Endothelial cell of umbilical vein (primary cell): ENCODE measurements around the gene AK9. TPM values are rescaled to one million over a fixed set of nuclear protein-coding genes. Genes with fewer than 3 reads are reported as not detected.

Experiments
- BruUV-seq: library from RNA; stranded (reverse); fragments of 400-500 nt; replicated peaks from 2 replicates; lab custom pipeline; 2021; lab: Mats Ljungman, UMichigan
- CTCF ChIA-PET: fragments of 300-600, 350-600 bp; sonication (Branson Sonifier 250); formaldehyde crosslinking; loops from one replicate; lab custom pipeline; 2021; ENCODE audit warnings: antibody characterized with exemption, inconsistent platforms; lab: Charles Lee
- POLR2A ChIA-PET: fragments of 300-600, 350-600 bp; sonication (Branson Sonifier 250); formaldehyde crosslinking; loops from one replicate; lab custom pipeline; 2021; ENCODE audit warnings: antibody characterized with exemption, inconsistent platforms; lab: Charles Lee
- DNase-seq: peaks from one replicate; pipeline ENCODE4 v3.0.0-alpha.2; 2011; ENCODE audit warnings: low read depth, low spot score
- FAIRE-seq: peaks from 2 replicates; lab custom pipeline; 2011; peaks lifted over from hg19 to GRCh38; lab: Jason Lieb, UNC
- H2AFZ ChIP-seq: 2 replicates; pipeline ENCODE4 v1.6.0; 2012; ENCODE audit warnings: low read depth, low read length, control low read depth, inconsistent platforms
- H3K27ac ChIP-seq: 2 replicates; pipeline ENCODE4 v1.5.1; 2011; ENCODE audit warnings: low read depth, mild to moderate bottlenecking, control low read depth, low read length, moderate library complexity; ENCODE audit not compliant: insufficient read depth
- H3K27me3 ChIP-seq, 2 experiments: 2 replicates each; pipeline versions ENCODE4 v1.6.0 to v1.6.1; 2011; ENCODE audit warnings: low read length in 2 of 2, mixed read lengths in 1 of 2; ENCODE audit not compliant: control insufficient read depth in 2 of 2, insufficient read depth in 2 of 2
- H3K36me3 ChIP-seq, 2 experiments: 2 replicates in 1 of 2; 3 replicates in 1 of 2; pipeline ENCODE4 v1.5.1; 2011; ENCODE audit warnings: low read length in 2 of 2, mild to moderate bottlenecking in 1 of 2, moderate library complexity in 1 of 2; ENCODE audit not compliant: control insufficient read depth in 2 of 2, insufficient read depth in 2 of 2; ENCODE audit errors: extremely low read depth in 1 of 2
- H3K4me1 ChIP-seq: 3 replicates; pipeline ENCODE4 v1.5.1; 2011; ENCODE audit warnings: mild to moderate bottlenecking, low read length; ENCODE audit not compliant: control insufficient read depth, insufficient read depth; ENCODE audit errors: extremely low read depth
- H3K4me2 ChIP-seq: 2 replicates; pipeline ENCODE4 v1.6.1; 2011; ENCODE audit warnings: low read length, control low read depth, mixed read lengths; ENCODE audit not compliant: insufficient read depth
- H3K4me3 ChIP-seq, 3 experiments: fragments of 200-600 bp in 1 of 3; sonication (generic), shearing (Covaris generic) in 1 of 3; replicated peaks in 1 of 3; 2 replicates each; pipeline ENCODE4 v1.5.1; 2011 to 2016; ENCODE audit warnings: control low read depth in 3 of 3, low read length in 3 of 3, mild to moderate bottlenecking in 2 of 3, inconsistent platforms in 1 of 3, low read depth in 1 of 3, moderate library complexity in 1 of 3; ENCODE audit not compliant: insufficient read depth in 1 of 3
- H3K79me2 ChIP-seq: 2 replicates; pipeline ENCODE4 v1.6.0; 2012; ENCODE audit warnings: low read length, inconsistent platforms; ENCODE audit not compliant: control insufficient read depth, insufficient read depth
- H3K9ac ChIP-seq: replicated peaks from 2 replicates; pipeline ENCODE3; 2011; ENCODE audit warnings: low read length, control low read depth; ENCODE audit not compliant: insufficient read depth; ENCODE audit errors: extremely low read depth
- H3K9me1 ChIP-seq: replicated peaks from 3 replicates; pipeline ENCODE4 v1.6.0; 2011; ENCODE audit warnings: mild to moderate bottlenecking, low read length; ENCODE audit not compliant: control insufficient read depth, insufficient read depth; ENCODE audit errors: extremely low read depth
- H3K9me3 ChIP-seq: replicated peaks from 2 replicates; pipeline ENCODE4 v1.5.1; 2012; ENCODE audit warnings: low read length, inconsistent platforms; ENCODE audit not compliant: control insufficient read depth, insufficient read depth
- H4K20me1 ChIP-seq: replicated peaks from 2 replicates; pipeline ENCODE3; 2011; ENCODE audit warnings: mild to moderate bottlenecking, low read length; ENCODE audit not compliant: control insufficient read depth, insufficient read depth; ENCODE audit errors: extremely low read depth
- EZH2 ChIP-seq: IDR thresholded peaks from 2 replicates; pipeline ENCODE4 v1.6.1; 2012; ENCODE audit warnings: borderline replicate concordance, low read depth, mild to moderate bottlenecking, moderate library complexity, low read length, inconsistent platforms; ENCODE audit not compliant: severe bottlenecking
- FOS ChIP-seq: IDR thresholded peaks from 2 replicates; pipeline ENCODE4 v1.6.1; 2011; ENCODE audit warnings: mild to moderate bottlenecking, low read length, moderate library complexity, borderline replicate concordance; ENCODE audit not compliant: insufficient read depth
- GATA2 ChIP-seq: IDR thresholded peaks from 2 replicates; pipeline ENCODE4 v1.7.0; 2011; ENCODE audit warnings: low read depth, mild to moderate bottlenecking, moderate library complexity, mixed read lengths, low read length; ENCODE audit not compliant: insufficient read length, insufficient read depth
- MAX ChIP-seq: IDR thresholded peaks from 2 replicates; pipeline ENCODE4 v1.6.1; 2011; ENCODE audit not compliant: insufficient read depth, insufficient read length
- MYC ChIP-seq: IDR thresholded peaks from one replicate; pipeline ENCODE4 v1.6.1; 2011; ENCODE audit warnings: mild to moderate bottlenecking, low read depth, low read length
- POLR2A ChIP-seq: IDR thresholded peaks from 2 replicates; pipeline ENCODE4 v1.6.1; 2012; ENCODE audit warnings: low read depth, mild to moderate bottlenecking, control low read depth, low read length
- POLR2AphosphoS5 ChIP-seq: IDR thresholded peaks from 2 replicates; pipeline ENCODE4 v1.6.1; 2012; ENCODE audit warnings: low read depth, mild to moderate bottlenecking, control low read depth, low read length, moderate library complexity; ENCODE audit not compliant: insufficient read depth
- dilution Hi-C: fragments of 300-500 bp; cut with MboI; formaldehyde crosslinking; loops from one replicate; pipeline ENCODE4 v1.15.0; 2019; ENCODE audit warnings: low sequenced_read_pairs; ENCODE audit not compliant: extremely low pct_ligation_motif_present
- intact Hi-C: fragments of 100-400 bp; cut with micrococcal nuclease; formaldehyde crosslinking; loops from one replicate; pipeline ENCODE4 v1.10.0; 2022
- polyA plus RNA-seq, 4 experiments: library from polyadenylated mRNA; depleted of rRNA in 3 of 4; stranded (reverse) in 3 of 4; unstranded in 1 of 4; fragments of >200 nt; gene quantifications; 2 replicates each; pipeline versions ENCODE4 v1.2.1 to v1.2.3, GENCODE V29; 2011 to 2012; ENCODE audit warnings: missing spikeins in 1 of 4
- total RNA-seq: library from RNA; stranded (reverse); gene quantifications from 2 replicates; pipeline ENCODE4 v1.2.3, GENCODE V29; 2021

The AK9 gene
- total and polyA plus RNA-seq, 2 donors (not counting 3 experiments of a cell fraction or from before 2014, with no cell fraction given), result 1.4 to 3.2 TPM

- TF ChIP-seq EZH2 (no peak), MAX (no peak), FOS (no peak), MYC (no peak), GATA2 (no peak), POLR2AphosphoS5 (no peak), POLR2A (no peak)
- H3K9ac ChIP-seq, result no peak overlapping the region
- H3K9me3 ChIP-seq, result no peaks in the 10 kb centered on the region
- FAIRE-seq (no peak), DNase-seq (no peak)
- H3K4me2 ChIP-seq, result no peak overlapping the region
- dilution Hi-C loops, result no loop called here
- no peak overlapping the region for H3K4me3 ChIP-seq
- no peaks in the 10 kb centered on the region for H3K27me3 ChIP-seq
- no peaks in the 10 kb centered on the region for H4K20me1 ChIP-seq
- H3K36me3 ChIP-seq, result no peaks in the 10 kb centered on the region
- intact Hi-C loops, result no loop called here
- H2AFZ ChIP-seq, result no peak overlapping the region
- POLR2A ChIA-PET, result interaction anchor here (0.7 kb wide), 1 partner anchor 31 kb away, joined by 3 read pairs; no protein-coding TSS in a partner anchor
- H3K4me1 ChIP-seq, result no peaks in the 10 kb centered on the region
- CTCF ChIA-PET, result interaction anchor here (1.6 to 2.3 kb wide), 3 partner anchors 10 to 316 kb away, joined by 4 to 11 read pairs (median 5); no protein-coding TSS in a partner anchor
- H3K27ac ChIP-seq, result no peak overlapping the region
- no peaks in the 10 kb centered on the region for H3K9me1 ChIP-seq
- BruUV-seq, result no TSS peak
- H3K79me2 ChIP-seq, result no peaks in the 10 kb centered on the region
These were observed 31.7 kb upstream of the AK9 start for GRCh38 chr6:109722564-109723254.

- ChIA-PET POLR2A (interaction anchor here (0.7 kb wide), 1 partner anchor 31 kb away, joined by 3 read pairs; no protein-coding TSS in a partner anchor), CTCF (interaction anchor here (1.6 to 2.3 kb wide), 2 partner anchors 11 to 317 kb away, joined by 5 to 11 read pairs; no protein-coding TSS in a partner anchor)
- no peaks in the 10 kb centered on the region for H3K79me2 ChIP-seq
- H3K9ac ChIP-seq, result no peak overlapping the region
- no peak overlapping the region for H3K4me2 ChIP-seq
- no peak for TF ChIP-seq POLR2AphosphoS5
- TF ChIP-seq FOS, result no peak
- dilution Hi-C loops (no loop called here), intact Hi-C loops (no loop called here)
- H3K9me3 ChIP-seq, result no peaks in the 10 kb centered on the region
- no peaks in the 10 kb centered on the region for H3K4me1 ChIP-seq
- no peaks in the 10 kb centered on the region for H3K36me3 ChIP-seq
- H3K27me3 ChIP-seq, result no peaks in the 10 kb centered on the region
- BruUV-seq, result no TSS peak
- DNase-seq (no peak), FAIRE-seq (no peak)
- H3K4me3 ChIP-seq, result no peak overlapping the region
- H3K9me1 ChIP-seq, result no peaks in the 10 kb centered on the region
- no peak overlapping the region for H2AFZ ChIP-seq
- H3K27ac ChIP-seq, result no peak overlapping the region
- no peaks in the 10 kb centered on the region for H4K20me1 ChIP-seq
These were observed 31.0 kb upstream of the AK9 start for GRCh38 chr6:109722011-109722410.
